ENCODE data around the gene SEC61A2. TPM values are rescaled to one million over a fixed set of nuclear protein-coding genes. Genes with fewer than 3 reads are reported as not detected.
"Not testable (repeated sequence)": the region's sequence is repeated elsewhere in the genome, so short reads cannot be mapped to it uniquely, and the experiment has no call there.

The SEC61A2 gene
- polyA plus RNA-seq, 1 of the 3 experiments (the other 2 are of a cell fraction) = 11.9 TPM

GRCh38 chr10:12165999-12166775 is 36.7 kb downstream of the SEC61A2 start:
- H3F3A ChIP-seq (replicated peaks; ENCODE audit: insufficient read depth) = peaks cover 5% of the 10 kb centered on the region
- no peak overlapping the region for H3K4me3 ChIP-seq (ENCODE audit: low read depth in 2 of 2, low read length in 1 of 2)
- WGBS (ENCODE audit: low lambda C conversion rate) = 66% methylated on average over 6 of the region's 6 CpGs
- H3K4me2 ChIP-seq = no peak overlapping the region
- ChIA-PET CTCF (no interaction called here), POLR2A (no interaction called here)
- no peaks in the 10 kb centered on the region for H3K9me2 ChIP-seq
- peak overlapping the region in 1 of 2 experiments; percentile 81; a peak in 3 of 4 replicates for H3K27ac ChIP-seq (ENCODE audit: low read depth in 2 of 2, low read length in 1 of 2)
- no peak overlapping the region for H2AFZ ChIP-seq (ENCODE audit: low read depth)
- H3K9ac ChIP-seq = no peak overlapping the region
- H3K36me3 ChIP-seq (replicated peaks in 1 of 2; ENCODE audit: control insufficient read depth in 1 of 2, insufficient read depth in 2 of 2, low read length in 1 of 2) = peaks cover 64 to 82% of the 10 kb centered on the region in 2 experiments
- H3K79me2 ChIP-seq (ENCODE audit: insufficient read depth) = no peaks in the 10 kb centered on the region
- H3K4me1 ChIP-seq (ENCODE audit: control insufficient read depth in 1 of 2, insufficient read depth in 2 of 2, low read depth in 1 of 2, low read length in 1 of 2) = peaks cover 0 to 13% of the 10 kb centered on the region in 2 experiments; a peak in 2 of 4 replicates
- H3K9me3 ChIP-seq = no peaks in the 10 kb centered on the region
- H3K27me3 ChIP-seq (ENCODE audit: insufficient read depth) = no peaks in the 10 kb centered on the region
- no peaks in the 10 kb centered on the region for H4K20me1 ChIP-seq (ENCODE audit: insufficient read depth)
- DNase-seq = peak; percentile 71
- TF ChIP-seq GATA2 (CRISPR knock-in tag; IDR thresholded peaks at IDR 0.05) = peak; percentile 52
- TF ChIP-seq EP300 (IDR thresholded peaks at IDR 0.05; ENCODE audit: borderline replicate concordance in 1 of 2, low read depth in 1 of 2, low read length in 1 of 2) = no peak
- TF ChIP-seq YY1 (IDR thresholded peaks at IDR 0.05; ENCODE audit: low read depth) = no peak
- TF ChIP-seq, protein P1, sequence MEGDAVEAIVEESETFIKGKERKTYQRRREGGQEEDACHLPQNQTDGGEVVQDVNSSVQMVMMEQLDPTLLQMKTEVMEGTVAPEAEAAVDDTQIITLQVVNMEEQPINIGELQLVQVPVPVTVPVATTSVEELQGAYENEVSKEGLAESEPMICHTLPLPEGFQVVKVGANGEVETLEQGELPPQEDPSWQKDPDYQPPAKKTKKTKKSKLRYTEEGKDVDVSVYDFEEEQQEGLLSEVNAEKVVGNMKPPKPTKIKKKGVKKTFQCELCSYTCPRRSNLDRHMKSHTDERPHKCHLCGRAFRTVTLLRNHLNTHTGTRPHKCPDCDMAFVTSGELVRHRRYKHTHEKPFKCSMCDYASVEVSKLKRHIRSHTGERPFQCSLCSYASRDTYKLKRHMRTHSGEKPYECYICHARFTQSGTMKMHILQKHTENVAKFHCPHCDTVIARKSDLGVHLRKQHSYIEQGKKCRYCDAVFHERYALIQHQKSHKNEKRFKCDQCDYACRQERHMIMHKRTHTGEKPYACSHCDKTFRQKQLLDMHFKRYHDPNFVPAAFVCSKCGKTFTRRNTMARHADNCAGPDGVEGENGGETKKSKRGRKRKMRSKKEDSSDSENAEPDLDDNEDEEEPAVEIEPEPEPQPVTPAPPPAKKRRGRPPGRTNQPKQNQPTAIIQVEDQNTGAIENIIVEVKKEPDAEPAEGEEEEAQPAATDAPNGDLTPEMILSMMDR (IDR thresholded peaks at IDR 0.05) = no peak
- TF ChIP-seq CHD2 (IDR thresholded peaks at IDR 0.05; ENCODE audit: low read length, partially characterized antibody) = peak; percentile 30
- no peak for TF ChIP-seq SIN3A (IDR thresholded peaks at IDR 0.05; ENCODE audit: borderline replicate concordance, low read depth, low read length)
- peak; percentile 68 for TF ChIP-seq MXI1 (IDR thresholded peaks at IDR 0.05; ENCODE audit: low read depth, low read length)

GRCh38 chr10:12171512-12171911 is 42.0 kb downstream of the SEC61A2 start:
- H3K27me3 ChIP-seq (ENCODE audit: insufficient read depth); H3K79me2 ChIP-seq (ENCODE audit: insufficient read depth); DNase-seq; H3K9me2 ChIP-seq; H3K4me2 ChIP-seq; H4K20me1 ChIP-seq (ENCODE audit: insufficient read depth); H3K9ac ChIP-seq; H2AFZ ChIP-seq (ENCODE audit: low read depth); H3K9me3 ChIP-seq; H3F3A ChIP-seq (replicated peaks; ENCODE audit: insufficient read depth); H3K4me3 ChIP-seq (ENCODE audit: low read depth in 2 of 2, low read length in 1 of 2); H3K27ac ChIP-seq (ENCODE audit: low read depth in 2 of 2, low read length in 1 of 2); POLR2A ChIA-PET; H3K4me1 ChIP-seq (ENCODE audit: control insufficient read depth in 1 of 2, insufficient read depth in 2 of 2, low read depth in 1 of 2, low read length in 1 of 2): not testable (repeated sequence)
- peaks cover 50 to 52% of the 10 kb centered on the region in 2 experiments for H3K36me3 ChIP-seq (replicated peaks in 1 of 2; ENCODE audit: control insufficient read depth in 1 of 2, insufficient read depth in 2 of 2, low read length in 1 of 2)
- CTCF ChIA-PET = interaction anchor here (0.9 kb wide), 1 partner anchor 9 kb away, joined by 4 read pairs; no protein-coding TSS in a partner anchor
- WGBS (ENCODE audit: low lambda C conversion rate) = 90% methylated on average over 6 of the region's 6 CpGs

DNA sequence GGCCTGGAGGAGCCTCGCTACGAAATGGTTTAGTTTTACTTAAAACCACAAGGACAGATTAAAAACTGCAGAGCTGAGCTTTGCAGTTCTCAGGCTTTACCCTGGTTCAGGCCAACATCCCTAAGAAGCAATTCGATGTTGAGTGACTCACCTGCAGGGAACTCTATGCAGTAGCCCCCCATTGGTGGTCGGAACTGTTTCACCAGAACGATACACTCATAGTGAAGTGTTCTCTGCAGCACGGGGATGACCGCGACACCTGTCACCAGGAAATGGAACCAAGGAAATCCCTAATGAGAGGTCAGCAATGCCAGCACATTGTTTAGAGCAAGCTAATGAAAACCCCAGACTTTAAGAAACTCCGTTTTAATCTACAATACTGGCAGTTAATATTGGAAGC is 48.2 kb downstream of the SEC61A2 start:
- Histone ChIP-seq H3K27me3 (ENCODE audit: insufficient read depth) (no peaks in the 10 kb centered on the region), H4K20me1 (ENCODE audit: insufficient read depth) (no peaks in the 10 kb centered on the region), H3K9ac (no peak overlapping the region), H3K4me2 (no peak overlapping the region), H3K9me3 (no peaks in the 10 kb centered on the region), H3F3A (replicated peaks; ENCODE audit: insufficient read depth) (no peaks in the 10 kb centered on the region), H3K4me3 (ENCODE audit: low read depth in 2 of 2, low read length in 1 of 2) (no peak overlapping the region), H3K4me1 (ENCODE audit: control insufficient read depth in 1 of 2, insufficient read depth in 2 of 2, low read depth in 1 of 2, low read length in 1 of 2) (no peaks in the 10 kb centered on the region), H3K9me2 (no peaks in the 10 kb centered on the region), H3K36me3 (replicated peaks in 1 of 2; ENCODE audit: control insufficient read depth in 1 of 2, insufficient read depth in 2 of 2, low read length in 1 of 2) (peaks cover 29 to 35% of the 10 kb centered on the region in 2 experiments), H3K79me2 (ENCODE audit: insufficient read depth) (no peaks in the 10 kb centered on the region), H3K27ac (ENCODE audit: low read depth in 2 of 2, low read length in 1 of 2) (no peak overlapping the region), H2AFZ (ENCODE audit: low read depth) (no peak overlapping the region)
- ChIA-PET POLR2A (no interaction called here), CTCF (interaction anchor here (1.4 kb wide), 1 partner anchor 43 kb away, joined by 3 read pairs; no protein-coding TSS in a partner anchor)
- no peak for DNase-seq
- WGBS (ENCODE audit: low lambda C conversion rate) = 47% methylated on average over 9 of the region's 9 CpGs
- no peak for TF ChIP-seq MXI1 (IDR thresholded peaks at IDR 0.05; ENCODE audit: low read depth, low read length)
- TF ChIP-seq GABPA (IDR thresholded peaks at IDR 0.05; ENCODE audit: low read depth) = no peak
- no peak for TF ChIP-seq NFIC (IDR thresholded peaks at IDR 0.05; ENCODE audit: borderline replicate concordance)
- TF ChIP-seq FOSL2 (IDR thresholded peaks at IDR 0.05; ENCODE audit: borderline replicate concordance, low read depth) = peak; percentile 20; the same call in 1 of the 2 replicates
- no peak for TF ChIP-seq TAF1 (IDR thresholded peaks at IDR 0.05; ENCODE audit: borderline replicate concordance, low read depth, low read length)
- TF ChIP-seq, protein P2, sequence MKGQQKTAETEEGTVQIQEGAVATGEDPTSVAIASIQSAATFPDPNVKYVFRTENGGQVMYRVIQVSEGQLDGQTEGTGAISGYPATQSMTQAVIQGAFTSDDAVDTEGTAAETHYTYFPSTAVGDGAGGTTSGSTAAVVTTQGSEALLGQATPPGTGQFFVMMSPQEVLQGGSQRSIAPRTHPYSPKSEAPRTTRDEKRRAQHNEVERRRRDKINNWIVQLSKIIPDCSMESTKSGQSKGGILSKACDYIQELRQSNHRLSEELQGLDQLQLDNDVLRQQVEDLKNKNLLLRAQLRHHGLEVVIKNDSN (IDR thresholded peaks at IDR 0.05; ENCODE audit: borderline replicate concordance, low read depth) = no peak
- 0 out of 2 replicates have a peak, but pooled peaks have one; percentile 10 for TF ChIP-seq JUND (IDR thresholded peaks at IDR 0.05)
- TF ChIP-seq, protein P1 (IDR thresholded peaks at IDR 0.05) = no peak
- TF ChIP-seq FOXJ3 (CRISPR knock-in tag; IDR thresholded peaks at IDR 0.05) = no peak
